Epithelial cell of esophagus (primary cell): Measurements from ENCODE around the gene ADGRL1.

ENCODE experiments used
- DNase-seq: peaks from one replicate; pipeline ENCODE4 v3.0.0; 2010; ENCODE audit warnings: low read depth
- H3K4me3 ChIP-seq: 2 replicates; pipeline ENCODE4 v1.5.1; 2011; ENCODE audit warnings: mild to moderate bottlenecking, low read length, control low read depth
- CTCF ChIP-seq: IDR thresholded peaks from 2 replicates; pipeline ENCODE4 v1.5.1; 2011; ENCODE audit warnings: low read depth, mild to moderate bottlenecking, low read length, control low read depth, inconsistent platforms; ENCODE audit not compliant: insufficient read depth; ENCODE audit errors: missing control alignments

The ADGRL1 gene

GRCh38 chr19:14118165-14119051 lies 87.6 kb downstream of the ADGRL1 start:
- peak overlapping the region; percentile 52 for H3K4me3 ChIP-seq
- DNase-seq: peak; percentile 69
- no peak for TF ChIP-seq CTCF

GRCh38 chr19:14117668-14118164 lies 88.3 kb downstream of the ADGRL1 start, which contains the start of gene PRKACA:
PRKACA (minus strand) TSS chr19:14117762; CDS start chr19:14117547, 215 bp downstream.
- H3K4me3 ChIP-seq: peak within 1 kb of the TSS; percentile 63
- no peak for TF ChIP-seq CTCF
- DNase-seq: peak; percentile 100

GRCh38 chr19:14116918-14117578 lies 88.9 kb downstream of the ADGRL1 start:
- DNase-seq: no peak
- peak overlapping the region; percentile 63 for H3K4me3 ChIP-seq
- no peak for TF ChIP-seq CTCF

- TF ChIP-seq CTCF: no peak
- H3K4me3 ChIP-seq: peak overlapping the region; percentile 63
- DNase-seq: no peak
Measured at GRCh38 chr19:14116525-14116917, 89.4 kb downstream of the ADGRL1 start.

- no peak for TF ChIP-seq CTCF
- no peak overlapping the region for H3K4me3 ChIP-seq
Measured at GRCh38 chr19:14115756-14116155, 90.2 kb downstream of the ADGRL1 start.

GRCh38 chr19:14114854-14115253 lies 91.1 kb downstream of the ADGRL1 start:
- H3K4me3 ChIP-seq: no peak overlapping the region
- DNase-seq: peak; percentile 34
- TF ChIP-seq CTCF: peak; percentile 42

More at GRCh38 chr19:14115756-14116155, 90.2 kb downstream of the ADGRL1 start:
- DNase-seq: no peak
